ENCODE data around the gene KRTAP10-12.

DNA sequence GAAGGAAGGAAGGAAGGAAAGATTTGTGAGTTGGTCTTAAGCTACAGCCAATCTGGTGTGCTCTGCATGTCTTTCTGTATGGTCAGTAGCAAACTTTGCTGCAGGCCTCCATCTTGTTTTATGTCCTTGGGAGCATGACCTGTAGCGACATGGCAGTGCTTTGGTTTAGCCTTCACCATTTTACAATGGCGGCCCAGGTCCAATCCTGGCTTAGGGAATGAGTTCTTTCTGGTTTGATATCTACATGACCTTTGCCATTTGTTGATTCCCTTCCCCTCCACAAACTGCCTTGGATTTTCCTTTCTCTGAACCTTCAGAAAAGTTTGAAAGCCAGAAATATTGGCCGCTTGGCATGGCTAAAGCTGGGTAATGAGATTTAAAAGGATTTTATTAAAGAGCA lies 44.9 kb downstream of the KRTAP10-12 start:
- TF ChIP-seq CTCF (IDR thresholded peaks at IDR 0.05) (no peak), EZH2 (IDR thresholded peaks at IDR 0.05) (no peak)

All from neural progenitor cell (in vitro differentiated cells).